BLaER1 treated with 17β-estradiol and CSF1 and Interleukin-3, amounts not matched to agents 10 nM and 100 nM (cell line): Measurements from ENCODE around the gene ADCY1.

Experiments
- H3K27ac ChIP-seq, 11 experiments: shearing (Covaris generic); formaldehyde crosslinking; 2 replicates each; pipeline ENCODE4 v1.8.1; 2022
- H3K27me3 ChIP-seq, 11 experiments: shearing (Covaris generic); formaldehyde crosslinking; 2 replicates each; pipeline ENCODE4 v1.8.1; 2022
- H3K36me3 ChIP-seq, 11 experiments: shearing (Covaris generic); formaldehyde crosslinking; 2 replicates each; pipeline ENCODE4 v1.8.1; 2022
- H3K4me1 ChIP-seq, 10 experiments: shearing (Covaris generic); formaldehyde crosslinking; 2 replicates each; pipeline ENCODE4 v1.8.1; 2022
- H3K4me2 ChIP-seq, 11 experiments: shearing (Covaris generic); formaldehyde crosslinking; 2 replicates each; pipeline ENCODE4 v1.8.1; 2022
- H3K4me3 ChIP-seq, 10 experiments: shearing (Covaris generic); formaldehyde crosslinking; 2 replicates each; pipeline ENCODE4 v1.8.1; 2022
- H3K9ac ChIP-seq, 11 experiments: shearing (Covaris generic); formaldehyde crosslinking; 2 replicates each; pipeline ENCODE4 v1.8.1; 2022
- H3K9me3 ChIP-seq, 11 experiments: shearing (Covaris generic); formaldehyde crosslinking; replicated peaks in 1 of 11; 2 replicates each; pipeline ENCODE4 v1.8.1; 2022
- H4K20me1 ChIP-seq, 11 experiments: shearing (Covaris generic); formaldehyde crosslinking; 2 replicates each; pipeline ENCODE4 v1.8.1; 2022
- Cebpa-rat ChIP-seq, 11 experiments: shearing (Covaris generic); IDR thresholded peaks; 2 replicates each; pipeline ENCODE4 v1.8.1; 2022

The ADCY1 gene

DNA sequence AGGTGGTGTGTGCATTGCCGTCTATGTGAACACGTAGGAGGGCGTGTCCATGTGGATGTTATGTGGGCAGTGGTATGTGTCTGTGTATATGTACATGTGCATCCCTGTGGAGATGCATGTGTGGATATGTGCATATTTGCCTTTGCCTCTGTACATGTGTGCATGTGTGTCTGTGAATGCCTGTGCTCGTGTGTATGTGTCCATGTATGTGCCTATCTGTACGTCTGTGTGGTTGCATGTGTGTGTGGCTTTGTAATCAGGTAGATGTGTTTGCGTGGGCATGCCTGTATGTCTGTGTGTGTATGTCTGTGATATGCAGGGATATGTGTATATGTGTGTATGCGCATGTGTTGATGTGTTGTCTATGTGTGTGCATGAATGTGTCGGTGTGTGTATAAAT is 19.7 kb downstream of the ADCY1 start:
- no peak overlapping the region for H3K4me2 ChIP-seq
- no peaks in the 10 kb centered on the region for H3K9me3 ChIP-seq
- 0 out of 22 replicates have a peak, but pooled peaks cover 0 to 5% (median 0%) of the 10 kb centered on the region in 11 experiments for H4K20me1 ChIP-seq
- no peaks in the 10 kb centered on the region for H3K27me3 ChIP-seq
- TF ChIP-seq Cebpa-rat (IDR thresholded peaks at IDR 0.05): no peak
- no peaks in the 10 kb centered on the region for H3K36me3 ChIP-seq
- H3K4me1 ChIP-seq: no peaks in the 10 kb centered on the region
- H3K4me3 ChIP-seq: no peak overlapping the region
- no peak overlapping the region for H3K27ac ChIP-seq
- no peak overlapping the region for H3K9ac ChIP-seq

DNA sequence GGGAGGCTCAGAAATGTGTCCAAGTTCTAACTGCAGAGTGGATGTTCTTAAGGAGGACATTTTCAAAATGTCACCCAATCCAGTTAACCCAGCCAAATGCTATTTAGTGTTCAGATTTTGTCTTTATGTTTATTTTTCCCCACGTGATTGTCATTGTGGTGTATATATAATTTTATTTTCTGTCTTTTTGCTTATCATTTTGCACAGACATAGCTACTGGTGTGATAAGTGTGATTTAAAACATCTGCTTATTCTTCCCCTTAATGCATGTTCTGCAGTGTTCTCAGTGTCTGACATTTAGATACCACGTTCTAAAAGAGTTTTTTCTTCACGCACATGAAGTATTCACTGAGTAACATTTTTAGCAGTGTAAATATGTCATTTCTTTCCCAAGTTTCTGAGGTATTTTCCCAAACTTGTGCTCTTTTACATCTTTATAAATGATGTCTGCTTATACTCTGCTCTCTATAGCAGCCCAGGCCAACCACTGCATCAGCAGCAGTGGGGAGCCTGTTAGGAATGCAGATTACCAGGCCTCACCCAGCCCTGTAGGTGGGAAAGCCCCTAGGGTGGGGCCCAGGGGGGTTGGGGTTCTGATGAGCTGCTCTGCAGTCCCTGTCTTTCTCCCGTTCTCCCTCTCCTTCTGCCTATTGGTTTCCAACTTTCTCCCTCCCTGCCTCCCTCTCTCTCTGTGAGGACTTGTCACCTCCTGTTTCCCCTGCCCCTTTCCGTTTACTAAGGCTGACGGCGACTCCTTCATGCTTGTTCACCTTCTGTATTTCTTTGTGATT is 20.8 kb downstream of the ADCY1 start:
- no peak for TF ChIP-seq Cebpa-rat (IDR thresholded peaks at IDR 0.05)
- Histone ChIP-seq H3K9me3 (no peaks in the 10 kb centered on the region), H3K4me2 (no peak overlapping the region), H3K27ac (no peak overlapping the region), H4K20me1 (0 out of 22 replicates have a peak, but pooled peaks cover 0 to 5% (median 0%) of the 10 kb centered on the region in 11 experiments), H3K4me3 (no peak overlapping the region), H3K9ac (no peak overlapping the region), H3K27me3 (no peaks in the 10 kb centered on the region), H3K4me1 (no peaks in the 10 kb centered on the region), H3K36me3 (no peaks in the 10 kb centered on the region)

DNA sequence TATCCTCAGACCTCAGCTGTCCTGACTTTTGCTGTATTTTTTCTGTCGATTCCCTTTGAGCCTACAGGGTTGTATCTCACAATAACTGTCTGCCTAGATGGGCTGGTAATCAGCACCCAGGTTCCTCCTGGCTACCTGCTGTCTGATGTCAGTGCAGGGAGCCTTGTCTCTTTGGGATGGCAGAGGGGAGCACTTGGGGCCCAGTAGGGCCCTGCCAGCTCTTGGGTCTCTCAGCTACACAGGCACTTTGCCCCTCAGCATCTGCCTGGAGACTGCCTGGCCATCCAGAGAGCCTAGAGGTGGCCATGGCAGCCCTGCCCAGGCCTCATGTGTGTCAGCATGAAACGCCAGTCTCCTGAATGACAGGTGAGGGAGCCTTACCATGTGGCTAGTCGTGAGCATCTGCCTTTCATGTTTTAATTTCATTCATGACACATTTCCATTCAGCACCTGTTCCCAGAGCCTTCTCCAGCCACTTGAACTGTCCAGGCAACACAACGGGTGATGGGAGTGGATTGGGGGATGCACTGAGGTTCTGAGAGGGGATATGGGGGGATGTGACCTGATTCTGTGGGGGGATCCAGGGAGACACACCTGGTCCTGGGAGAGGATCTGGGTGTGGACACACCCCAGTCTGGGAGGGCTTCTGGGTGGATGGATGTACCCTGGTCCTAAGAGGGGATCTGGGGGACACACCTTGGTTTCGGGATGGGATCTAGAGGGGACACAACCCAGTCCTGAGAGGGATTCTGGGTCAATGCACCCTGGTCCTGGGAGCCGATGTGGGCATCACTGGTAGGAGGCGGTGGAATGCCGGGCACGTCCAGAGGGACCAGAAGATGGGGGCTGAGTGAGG is 21.9 kb downstream of the ADCY1 start:
- Histone ChIP-seq H3K9ac (no peak overlapping the region), H3K36me3 (no peaks in the 10 kb centered on the region), H3K4me1 (peaks cover 0 to 6% (median 0%) of the 10 kb centered on the region in 10 experiments; a peak in 1 of 20 replicates), H3K4me3 (no peak overlapping the region), H3K27ac (no peak overlapping the region), H3K27me3 (no peaks in the 10 kb centered on the region), H3K4me2 (no peak overlapping the region), H3K9me3 (no peaks in the 10 kb centered on the region), H4K20me1 (no peaks in the 10 kb centered on the region)
- TF ChIP-seq Cebpa-rat (IDR thresholded peaks at IDR 0.05): no peak

DNA sequence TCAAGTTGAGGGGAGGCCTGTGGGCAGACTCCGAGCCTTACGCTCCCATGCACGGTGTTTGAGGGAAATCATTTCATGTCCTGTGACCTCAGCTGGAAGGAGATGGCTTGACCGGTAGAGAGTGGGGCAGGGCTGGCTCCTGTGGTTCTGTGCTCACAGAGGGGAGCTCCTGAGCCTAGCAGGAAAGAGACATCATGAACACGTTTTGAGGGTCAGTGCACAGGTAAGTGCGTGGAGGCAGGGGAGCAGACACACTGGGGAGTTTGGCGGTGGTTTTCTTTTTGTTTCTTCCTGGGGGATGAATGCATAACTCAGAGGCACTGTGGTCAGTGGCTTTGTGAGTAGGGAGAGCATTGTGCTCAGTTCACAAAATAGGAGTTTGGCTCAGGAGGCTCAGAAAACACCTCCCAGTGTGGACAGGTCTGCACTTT is 22.5 kb downstream of the ADCY1 start:
- H3K4me3 ChIP-seq: no peak overlapping the region
- no peak overlapping the region for H3K27ac ChIP-seq
- H3K9me3 ChIP-seq: no peaks in the 10 kb centered on the region

GRCh38 chr7:45597286-45597984 is 23.3 kb downstream of the ADCY1 start:
- H3K27me3 ChIP-seq: no peaks in the 10 kb centered on the region
- H3K9ac ChIP-seq: no peak overlapping the region
- H3K9me3 ChIP-seq: no peaks in the 10 kb centered on the region
- H4K20me1 ChIP-seq: no peaks in the 10 kb centered on the region
- H3K36me3 ChIP-seq: no peaks in the 10 kb centered on the region
- H3K4me2 ChIP-seq: no peak overlapping the region
- H3K4me1 ChIP-seq: peaks cover 0 to 7% (median 0%) of the 10 kb centered on the region in 10 experiments; a peak in 1 of 20 replicates
- TF ChIP-seq Cebpa-rat (IDR thresholded peaks at IDR 0.05): no peak
- no peak overlapping the region for H3K4me3 ChIP-seq
- H3K27ac ChIP-seq: no peak overlapping the region

More for the DNA sequence above, 22.5 kb downstream of the ADCY1 start:
- no peaks in the 10 kb centered on the region for H3K36me3 ChIP-seq
- TF ChIP-seq Cebpa-rat (IDR thresholded peaks at IDR 0.05): no peak
- H3K9ac ChIP-seq: no peak overlapping the region
- H4K20me1 ChIP-seq: no peaks in the 10 kb centered on the region
- no peak overlapping the region for H3K4me2 ChIP-seq
- H3K27me3 ChIP-seq: no peaks in the 10 kb centered on the region
- peaks cover 0 to 7% (median 0%) of the 10 kb centered on the region in 10 experiments; a peak in 1 of 20 replicates for H3K4me1 ChIP-seq

DNA sequence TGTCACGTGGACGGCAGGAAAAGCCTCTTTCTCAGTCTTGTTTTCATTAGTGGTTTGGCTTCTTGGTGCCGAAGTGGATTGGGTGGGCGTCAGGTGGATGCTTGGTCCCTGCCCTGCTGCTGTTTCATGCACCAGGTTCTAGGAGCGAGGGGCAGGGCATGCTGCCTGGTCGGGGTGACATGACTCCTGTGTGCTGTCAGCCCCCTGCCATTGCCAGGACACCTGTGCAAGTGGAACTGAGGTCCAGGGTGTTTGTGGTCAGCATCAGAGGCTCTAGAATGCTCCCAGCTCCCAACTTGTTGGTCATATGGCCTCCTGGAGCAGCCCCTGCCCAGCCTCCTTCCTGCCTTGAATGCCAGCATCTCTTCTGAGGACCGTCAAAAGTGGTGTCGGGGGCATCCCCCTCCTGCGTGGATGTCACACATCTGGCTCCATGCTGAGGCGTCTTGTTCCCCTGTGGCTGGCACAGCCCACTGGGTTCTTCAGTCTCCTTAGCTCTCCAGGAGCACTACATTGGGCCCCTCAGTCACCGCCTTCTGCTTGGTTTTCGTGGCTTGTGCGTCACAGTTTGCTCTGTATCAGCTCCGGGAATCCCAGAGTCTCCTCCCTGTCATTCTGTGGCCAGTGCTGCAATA is 24.8 kb downstream of the ADCY1 start:
- Histone ChIP-seq H3K9me3 (peaks cover 0 to 2% (median 0%) of the 10 kb centered on the region in 11 experiments; a peak in 1 of 22 replicates), H3K27ac (no peak overlapping the region), H3K27me3 (no peaks in the 10 kb centered on the region), H3K4me3 (no peak overlapping the region), H3K9ac (no peak overlapping the region), H3K4me1 (peaks cover 0 to 7% (median 0%) of the 10 kb centered on the region in 10 experiments; a peak in 1 of 20 replicates), H4K20me1 (no peaks in the 10 kb centered on the region), H3K4me2 (no peak overlapping the region), H3K36me3 (no peaks in the 10 kb centered on the region)
- no peak for TF ChIP-seq Cebpa-rat (IDR thresholded peaks at IDR 0.05)

DNA sequence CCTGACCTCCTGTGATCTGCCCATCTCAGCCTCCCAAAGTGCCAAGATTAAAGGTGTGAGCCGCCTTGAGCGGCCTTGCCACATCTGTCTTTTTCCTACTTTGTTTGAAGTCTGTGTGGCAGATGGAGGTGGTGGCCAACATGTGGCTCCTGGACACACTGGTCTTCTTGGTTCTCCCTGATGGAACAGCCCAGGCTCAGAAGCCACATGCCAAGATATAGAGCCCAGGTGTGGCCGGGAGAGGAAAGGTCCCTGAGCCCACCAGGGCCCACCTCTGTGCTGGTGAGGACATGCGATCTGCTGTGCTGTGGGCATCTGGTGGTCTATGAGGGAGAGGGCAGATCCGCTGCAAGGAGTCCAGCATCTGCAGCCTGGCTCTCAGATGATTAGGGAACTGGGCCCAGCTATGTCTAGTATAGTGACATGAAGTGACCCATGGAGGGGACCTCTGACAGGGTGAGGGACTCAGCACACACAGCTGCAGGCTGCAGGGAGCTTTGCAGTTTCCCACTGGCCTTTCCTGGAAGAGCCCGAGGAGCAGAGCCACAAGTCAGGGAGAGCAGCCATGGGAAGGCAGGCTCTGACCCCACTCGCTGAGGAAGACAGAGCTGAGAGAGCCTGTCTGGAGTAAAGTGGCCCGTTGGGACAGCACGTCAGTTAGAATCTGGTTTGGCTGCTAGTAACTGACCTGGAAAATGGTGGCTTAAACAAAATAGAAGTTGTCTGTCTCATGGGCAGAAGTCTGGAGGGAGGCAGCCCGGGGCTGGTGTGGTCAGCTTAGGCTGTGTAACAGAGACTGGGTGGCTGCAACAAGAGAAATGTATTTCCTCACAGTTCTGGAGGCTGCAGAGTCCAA is 25.9 kb downstream of the ADCY1 start:
- Histone ChIP-seq H3K4me3 (no peak overlapping the region), H3K27ac (no peak overlapping the region), H4K20me1 (no peaks in the 10 kb centered on the region), H3K9me3 (peaks cover 0 to 12% (median 4%) of the 10 kb centered on the region in 11 experiments; a peak in 10 of 22 replicates), H3K4me2 (no peak overlapping the region), H3K36me3 (no peaks in the 10 kb centered on the region), H3K4me1 (peaks cover 0 to 7% (median 0%) of the 10 kb centered on the region in 10 experiments; a peak in 1 of 20 replicates), H3K9ac (no peak overlapping the region), H3K27me3 (no peaks in the 10 kb centered on the region)
- no peak for TF ChIP-seq Cebpa-rat (IDR thresholded peaks at IDR 0.05)

GRCh38 chr7:45601094-45601493 is 26.9 kb downstream of the ADCY1 start:
- no peak overlapping the region for H3K27ac ChIP-seq
- peaks cover 0 to 7% (median 0%) of the 10 kb centered on the region in 10 experiments; a peak in 1 of 20 replicates for H3K4me1 ChIP-seq
- H4K20me1 ChIP-seq: no peaks in the 10 kb centered on the region
- H3K4me3 ChIP-seq: no peak overlapping the region
- 0 out of 22 replicates have a peak overlapping the region, but pooled peaks of 1 of the 11 experiments have one; percentile 10 for H3K4me2 ChIP-seq
- peaks cover 0 to 14% (median 9%) of the 10 kb centered on the region in 11 experiments; a peak in 10 of 22 replicates for H3K9me3 ChIP-seq
- H3K36me3 ChIP-seq: no peaks in the 10 kb centered on the region
- no peak for TF ChIP-seq Cebpa-rat (IDR thresholded peaks at IDR 0.05)
- H3K9ac ChIP-seq: no peak overlapping the region
- no peaks in the 10 kb centered on the region for H3K27me3 ChIP-seq
